Activated CD4-positive, alpha-beta T cell treated with anti-CD3 and anti-CD28 coated beads for 48 hours (primary cell): ENCODE results near the gene MEGF6.

Source experiments
- DNase-seq: peaks from one replicate; pipeline ENCODE4 v3.0.0-alpha.2; 2020

Gene MEGF6

GRCh38 chr1:3533067-3534048, 78.0 kb downstream of the MEGF6 start:
- no peak for DNase-seq

GRCh38 chr1:3531928-3532327, 79.4 kb downstream of the MEGF6 start:
- no peak for DNase-seq

GRCh38 chr1:3530926-3531818, 80.1 kb downstream of the MEGF6 start:
- DNase-seq = peak; percentile 81

GRCh38 chr1:3530086-3530925, 81.0 kb downstream of the MEGF6 start:
- DNase-seq = peak; percentile 13

- no peak for DNase-seq
Observed at GRCh38 chr1:3529099-3529729, 82.1 kb downstream of the MEGF6 start.

- DNase-seq = no peak
Observed at GRCh38 chr1:3527774-3528173, 83.5 kb downstream of the MEGF6 start.

- DNase-seq = no peak
Observed at GRCh38 chr1:3525551-3526482, 85.5 kb downstream of the MEGF6 start.

GRCh38 chr1:3524556-3525203, 86.6 kb downstream of the MEGF6 start:
- DNase-seq = no peak

GRCh38 chr1:3523980-3524379, 87.3 kb downstream of the MEGF6 start:
- DNase-seq = no peak

- no peak for DNase-seq
Observed at GRCh38 chr1:3522564-3523265, 88.6 kb downstream of the MEGF6 start.

- DNase-seq = no peak
Observed at GRCh38 chr1:3522112-3522511, 89.2 kb downstream of the MEGF6 start.

- no peak for DNase-seq
Observed at GRCh38 chr1:3521426-3521825, 89.9 kb downstream of the MEGF6 start.

GRCh38 chr1:3520419-3521378, 90.6 kb downstream of the MEGF6 start:
- no peak for DNase-seq

- DNase-seq = no peak
Observed at GRCh38 chr1:3519301-3519885, 91.9 kb downstream of the MEGF6 start.

GRCh38 chr1:3518756-3519155, 92.6 kb downstream of the MEGF6 start:
- no peak for DNase-seq

GRCh38 chr1:3518256-3518655, 93.1 kb downstream of the MEGF6 start:
- peak; percentile 59 for DNase-seq

GRCh38 chr1:3516911-3517675, 94.2 kb downstream of the MEGF6 start:
- DNase-seq = no peak
